Measurements from ENCODE around the gene ACSF3. TPM values are rescaled to one million over a fixed set of nuclear protein-coding genes. Genes with fewer than 3 reads are reported as not detected.

Gene ACSF3
- total and polyA plus RNA-seq, 4 donors = 15.3 to 27.3 (median 18.8) TPM

DNA sequence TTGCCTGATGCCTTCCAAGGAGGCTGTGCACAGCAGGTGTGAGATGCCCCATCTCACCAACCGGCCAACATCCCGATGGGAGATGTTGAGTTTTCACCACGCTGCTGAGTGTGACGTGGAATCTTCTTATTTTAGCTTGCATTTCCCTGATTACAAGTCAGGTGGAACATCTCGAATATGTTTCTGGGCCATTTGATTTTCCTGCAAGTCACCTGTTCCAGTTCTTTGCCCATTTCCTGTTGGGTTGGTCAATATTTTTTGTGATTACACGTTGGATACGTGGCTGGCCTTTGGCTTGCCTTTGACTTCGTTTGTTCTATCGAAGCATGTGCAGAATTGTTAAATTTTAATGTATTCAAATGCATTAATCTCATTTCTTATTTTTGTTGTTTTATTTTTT, 69.6 kb downstream of the ACSF3 start:
- Histone ChIP-seq H3K27ac (ENCODE audit: low read depth in 1 of 2, low read length in 2 of 2) (no peak overlapping the region), H3K4me1 (ENCODE audit: control insufficient read depth in 4 of 4, insufficient read depth in 4 of 4, low read length in 3 of 4) (peaks cover 0 to 6% (median 3%) of the 10 kb centered on the region in 4 donors), H3K4me3 (ENCODE audit: low read depth in 1 of 3, low read length in 3 of 3) (no peak overlapping the region), H3K27me3 (ENCODE audit: control insufficient read depth in 4 of 4, insufficient read depth in 4 of 4, low read length in 3 of 4) (no peaks in the 10 kb centered on the region), H3K36me3 (ENCODE audit: control insufficient read depth in 4 of 4, insufficient read depth in 3 of 4, low read depth in 1 of 4, low read length in 3 of 4) (no peaks in the 10 kb centered on the region), H3K9me3 (ENCODE audit: control insufficient read depth in 4 of 4, low read length in 3 of 4) (no peaks in the 10 kb centered on the region), H3K9ac (ENCODE audit: low read depth in 1 of 2, low read length in 2 of 2) (no peak overlapping the region)
- TF ChIP-seq JUND (IDR thresholded peaks at IDR 0.05) = no peak
- no peak for TF ChIP-seq SP1 (IDR thresholded peaks at IDR 0.05)
- TF ChIP-seq GABPA (IDR thresholded peaks at IDR 0.05 in 1 of 2, conservative IDR thresholded peaks at IDR 0.05 in 1 of 2) = no peak
- no peak for TF ChIP-seq NR2F2 (IDR thresholded peaks at IDR 0.05)
- no peak for TF ChIP-seq FOXA1 (IDR thresholded peaks at IDR 0.05)
- no peak for TF ChIP-seq EGR1 (IDR thresholded peaks at IDR 0.05; ENCODE audit: low read depth in 2 of 2)
- WGBS = 73% methylated on average over 9 of the region's 9 CpGs
- no peak for DNase-seq (ENCODE audit: low spot score)

DNA sequence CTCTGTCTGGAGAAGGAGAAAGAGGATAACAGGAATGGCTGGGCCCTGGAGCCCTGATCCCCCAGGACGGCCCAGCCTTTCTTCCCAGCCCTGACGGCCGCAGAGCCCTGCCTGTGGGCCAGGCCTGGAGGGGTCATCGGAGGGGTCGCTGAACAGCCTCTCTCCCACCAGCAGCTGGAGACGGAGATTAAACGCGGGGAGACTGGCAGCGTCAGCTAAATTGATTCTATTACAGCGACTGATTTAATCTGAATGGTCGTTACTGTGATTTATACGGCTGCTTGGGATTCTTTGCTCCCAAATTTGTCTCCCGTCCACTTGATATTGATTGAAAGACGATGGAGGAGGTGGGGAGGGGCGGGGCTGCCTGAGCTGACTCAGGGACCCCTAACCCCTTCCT, 70.8 kb downstream of the ACSF3 start:
- H3K9me3 ChIP-seq (ENCODE audit: control insufficient read depth in 4 of 4, low read length in 3 of 4) = no peaks in the 10 kb centered on the region
- no peaks in the 10 kb centered on the region for H3K36me3 ChIP-seq (ENCODE audit: control insufficient read depth in 4 of 4, insufficient read depth in 3 of 4, low read depth in 1 of 4, low read length in 3 of 4)
- H3K9ac ChIP-seq (ENCODE audit: low read depth in 1 of 2, low read length in 2 of 2) = no peak overlapping the region
- no peak overlapping the region for H3K27ac ChIP-seq (ENCODE audit: low read depth in 1 of 2, low read length in 2 of 2)
- no peak for DNase-seq (ENCODE audit: low spot score)
- TF ChIP-seq FOXA1 (IDR thresholded peaks at IDR 0.05) = no peak
- TF ChIP-seq NR2F2 (IDR thresholded peaks at IDR 0.05) = no peak
- TF ChIP-seq GABPA (IDR thresholded peaks at IDR 0.05 in 1 of 2, conservative IDR thresholded peaks at IDR 0.05 in 1 of 2) = no peak
- TF ChIP-seq, protein P1, sequence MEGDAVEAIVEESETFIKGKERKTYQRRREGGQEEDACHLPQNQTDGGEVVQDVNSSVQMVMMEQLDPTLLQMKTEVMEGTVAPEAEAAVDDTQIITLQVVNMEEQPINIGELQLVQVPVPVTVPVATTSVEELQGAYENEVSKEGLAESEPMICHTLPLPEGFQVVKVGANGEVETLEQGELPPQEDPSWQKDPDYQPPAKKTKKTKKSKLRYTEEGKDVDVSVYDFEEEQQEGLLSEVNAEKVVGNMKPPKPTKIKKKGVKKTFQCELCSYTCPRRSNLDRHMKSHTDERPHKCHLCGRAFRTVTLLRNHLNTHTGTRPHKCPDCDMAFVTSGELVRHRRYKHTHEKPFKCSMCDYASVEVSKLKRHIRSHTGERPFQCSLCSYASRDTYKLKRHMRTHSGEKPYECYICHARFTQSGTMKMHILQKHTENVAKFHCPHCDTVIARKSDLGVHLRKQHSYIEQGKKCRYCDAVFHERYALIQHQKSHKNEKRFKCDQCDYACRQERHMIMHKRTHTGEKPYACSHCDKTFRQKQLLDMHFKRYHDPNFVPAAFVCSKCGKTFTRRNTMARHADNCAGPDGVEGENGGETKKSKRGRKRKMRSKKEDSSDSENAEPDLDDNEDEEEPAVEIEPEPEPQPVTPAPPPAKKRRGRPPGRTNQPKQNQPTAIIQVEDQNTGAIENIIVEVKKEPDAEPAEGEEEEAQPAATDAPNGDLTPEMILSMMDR (IDR thresholded peaks at IDR 0.05; ENCODE audit: low read depth, low read length, missing input control) = no peak
- no peak for TF ChIP-seq REST (IDR thresholded peaks at IDR 0.05)
- no peak for TF ChIP-seq EGR1 (IDR thresholded peaks at IDR 0.05; ENCODE audit: low read depth in 2 of 2)
- TF ChIP-seq YY1 (IDR thresholded peaks at IDR 0.05) = no peak
- TF ChIP-seq TAF1 (conservative IDR thresholded peaks at IDR 0.05) = no peak
- no peak for TF ChIP-seq MAX (IDR thresholded peaks at IDR 0.05)
- peaks cover 0 to 6% (median 3%) of the 10 kb centered on the region in 4 donors for H3K4me1 ChIP-seq (ENCODE audit: control insufficient read depth in 4 of 4, insufficient read depth in 4 of 4, low read length in 3 of 4)
- peaks cover 0 to 3% (median 0%) of the 10 kb centered on the region in 4 donors for H3K27me3 ChIP-seq (ENCODE audit: control insufficient read depth in 4 of 4, insufficient read depth in 4 of 4, low read length in 3 of 4)
- WGBS = 47% methylated on average over 15 of the region's 15 CpGs
- H3K4me3 ChIP-seq (ENCODE audit: low read depth in 1 of 3, low read length in 3 of 3) = no peak overlapping the region
